Measurements from ENCODE around the gene CASP2.
A peak's percentile ranks its signal among the peaks of the same experiment; 100 is the strongest.
"Not testable (repeated sequence)": the region's sequence is repeated elsewhere in the genome, so short reads cannot be mapped to it uniquely, and the experiment has no call there.

The CASP2 gene

DNA sequence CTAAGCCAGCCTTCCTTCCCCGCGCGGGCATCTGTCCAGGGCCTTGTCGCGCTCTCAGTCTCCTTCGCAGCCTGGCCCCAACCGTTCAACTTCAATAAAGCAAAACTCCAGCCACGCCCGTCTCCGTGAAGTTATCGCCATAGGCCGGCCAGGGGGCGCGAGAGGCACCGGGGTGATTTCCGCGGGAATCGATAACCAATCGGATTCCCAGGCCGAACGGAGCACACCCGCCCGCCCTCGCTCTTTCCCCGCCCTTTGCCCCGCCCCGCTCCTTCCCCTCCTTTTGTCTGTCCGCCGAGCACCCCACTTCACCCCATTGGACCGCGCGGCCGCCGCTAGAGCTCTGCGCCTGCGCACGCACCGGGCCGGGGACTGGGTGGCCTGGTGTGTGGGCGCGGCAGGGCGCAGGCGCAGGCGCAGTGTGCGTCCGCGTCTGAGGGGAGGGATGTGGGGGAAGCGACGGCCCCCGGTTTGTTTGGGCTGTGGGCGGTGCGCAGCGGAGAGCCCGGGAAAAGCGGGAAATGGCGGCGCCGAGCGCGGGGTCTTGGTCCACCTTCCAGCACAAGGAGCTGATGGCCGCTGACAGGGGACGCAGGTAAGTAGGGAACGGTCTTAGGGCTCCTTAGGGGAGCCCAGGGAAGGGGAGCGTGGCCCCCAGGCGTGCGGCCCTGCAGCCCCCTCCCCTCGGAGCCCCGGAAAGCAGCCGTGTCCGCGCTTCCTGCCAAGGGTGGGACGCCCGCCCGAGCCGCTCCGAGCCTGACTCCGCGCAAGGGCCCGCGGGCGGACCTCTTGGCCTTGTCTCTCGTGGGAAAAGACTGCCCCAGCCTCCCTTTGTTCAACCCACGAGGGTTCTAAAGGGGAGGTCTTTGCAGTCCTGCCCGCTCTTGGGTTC is at the start of gene CASP2:
CASP2 (plus strand) TSS at position 417 of the 892 bp plus-strand sequence; CDS start at position 522, 105 bp downstream.
- peak; percentile 98 to 99 for DNase-seq

DNA sequence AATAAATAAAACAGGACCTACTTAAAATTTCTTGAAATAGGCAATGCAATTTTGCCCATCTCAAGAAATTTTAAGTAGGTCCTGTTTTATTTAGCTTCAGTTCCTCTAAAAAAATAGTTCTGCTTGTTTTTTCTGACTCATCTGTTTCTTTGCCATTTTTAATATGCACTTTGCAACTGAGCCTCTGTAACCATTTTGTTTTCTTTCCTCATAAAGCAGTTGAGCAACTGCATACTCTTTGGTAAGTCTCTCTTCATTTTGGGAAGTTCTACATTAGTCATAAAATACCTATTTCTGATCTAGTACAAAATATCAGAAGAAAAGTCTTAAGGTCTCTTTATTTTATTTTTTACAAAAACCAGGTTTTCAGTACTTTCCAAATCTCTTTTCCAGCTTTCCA is 48.3 kb upstream of the CASP2 start:
- no peak for DNase-seq

DNA sequence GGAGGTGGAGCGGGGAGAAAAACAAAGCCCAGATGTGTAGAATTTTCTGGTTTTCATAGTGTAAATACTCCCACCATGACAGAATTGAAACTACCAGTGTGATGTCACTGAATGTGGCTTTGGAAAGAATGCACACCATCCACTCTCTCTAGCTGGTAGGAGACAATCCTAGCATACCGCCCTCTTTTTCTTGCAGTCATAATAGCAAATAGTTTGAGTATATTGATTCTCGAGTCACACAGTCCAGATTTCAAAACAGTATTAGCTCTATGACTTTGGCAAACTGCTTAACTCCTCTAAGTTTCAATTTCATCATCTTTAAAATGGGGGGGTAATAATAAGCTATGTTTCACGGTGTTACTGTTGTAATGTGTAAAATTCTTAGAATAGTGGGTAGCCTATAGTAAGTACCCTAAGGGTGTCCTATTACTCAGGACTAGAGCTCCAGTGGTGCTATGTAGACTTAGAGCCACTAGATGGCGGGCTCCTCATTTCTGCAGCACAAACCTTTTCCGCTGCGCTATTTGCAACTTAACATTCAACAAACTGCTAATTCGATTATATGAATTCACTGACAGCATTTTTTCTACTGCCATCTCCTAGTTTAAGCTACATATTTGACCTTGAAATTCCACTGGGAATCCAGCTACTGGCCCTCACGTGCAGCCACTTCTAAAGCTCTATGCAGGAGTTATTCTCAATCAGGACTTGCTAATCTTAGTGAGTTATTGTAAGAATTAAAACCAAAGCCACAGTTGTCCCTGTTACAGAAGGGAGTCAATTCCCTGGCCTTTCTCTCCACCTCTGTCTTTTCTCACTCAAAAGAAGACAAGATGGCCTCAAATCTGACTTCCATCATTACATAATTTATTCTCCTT is 47.6 kb upstream of the CASP2 start:
- peak; percentile 50 to 71 for DNase-seq

GRCh38 chr7:143242306-143242705 is 45.8 kb upstream of the CASP2 start:
- DNase-seq = no peak

GRCh38 chr7:143243111-143243510 is 45.0 kb upstream of the CASP2 start:
- no peak for DNase-seq

- DNase-seq = no peak
Measured at GRCh38 chr7:143243614-143244013, 44.5 kb upstream of the CASP2 start.

- DNase-seq = no peak
Measured at GRCh38 chr7:143244321-143244720, 43.8 kb upstream of the CASP2 start.

- no peak for DNase-seq
Measured at GRCh38 chr7:143245123-143245522, 43.0 kb upstream of the CASP2 start.

DNA sequence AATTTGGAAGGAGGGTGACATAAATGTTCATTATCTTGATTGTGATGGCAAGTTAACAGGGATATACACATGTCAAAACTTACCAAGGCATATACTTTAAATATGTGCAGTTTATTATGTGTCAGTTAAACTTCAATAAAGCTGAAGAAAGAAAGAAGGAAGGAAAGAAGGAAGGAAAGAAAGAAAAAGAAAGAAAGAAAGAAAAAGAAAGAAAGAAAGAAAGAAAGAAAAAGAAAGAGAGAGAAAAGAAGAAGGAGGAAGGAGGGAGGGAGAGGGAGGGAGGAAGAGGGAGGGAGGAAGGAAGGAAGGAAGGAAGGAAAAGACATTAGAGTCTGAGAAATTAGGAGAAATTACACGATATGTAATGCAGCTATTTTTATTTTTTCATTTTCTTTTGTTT is 40.8 kb upstream of the CASP2 start:
- no peak for DNase-seq

DNA sequence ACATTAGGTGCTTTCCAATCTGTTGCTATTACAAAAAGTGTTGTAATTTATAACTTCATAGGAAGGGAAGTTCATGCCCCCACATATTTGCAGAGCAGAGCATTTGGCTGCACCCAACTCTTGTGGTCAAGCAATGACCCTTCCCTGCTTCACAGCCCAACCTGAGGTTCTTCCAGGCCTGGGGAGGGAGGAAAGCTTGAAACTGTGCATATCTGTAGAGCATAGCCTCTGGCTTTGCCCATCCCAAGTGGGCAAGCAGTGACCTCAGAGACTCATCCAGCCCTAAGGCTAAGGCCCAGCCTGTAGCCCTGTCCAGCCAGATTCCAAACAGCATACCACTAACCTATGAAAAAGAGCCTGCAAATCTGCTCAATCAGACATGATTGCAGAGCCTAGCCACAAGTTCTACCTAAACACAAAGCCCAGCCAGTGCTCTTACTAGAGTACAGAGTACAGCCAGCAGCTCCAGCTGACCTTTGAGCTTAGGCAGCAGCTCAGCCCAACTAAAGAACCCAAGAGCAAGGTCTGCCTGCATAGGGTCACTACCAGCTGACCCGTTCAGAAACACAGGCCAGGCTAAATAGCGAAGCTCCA is 39.3 kb upstream of the CASP2 start:
- DNase-seq = no peak

GRCh38 chr7:143250199-143250598 is 38.0 kb upstream of the CASP2 start:
- no peak for DNase-seq

- DNase-seq = no peak
Measured at GRCh38 chr7:143250822-143251221, 37.3 kb upstream of the CASP2 start.

DNA sequence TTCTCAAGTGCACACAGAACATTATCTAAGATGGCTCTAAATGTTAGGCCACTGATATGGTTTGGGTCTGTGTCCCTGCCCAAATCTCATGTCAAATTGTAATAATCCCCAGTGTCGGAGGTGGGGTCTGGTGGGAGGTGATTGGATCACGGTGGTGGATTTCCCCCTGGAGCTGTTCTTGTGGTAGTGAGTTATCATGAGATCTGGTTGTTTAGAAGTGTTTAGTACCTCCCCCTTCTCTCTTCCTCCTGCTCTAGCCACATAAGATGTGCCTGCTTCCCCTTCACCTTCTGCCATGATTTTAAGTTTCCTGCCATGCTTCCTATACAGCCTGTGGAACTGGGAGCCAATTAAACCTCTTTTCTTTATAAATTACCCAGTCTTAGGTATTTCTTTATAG is 36.1 kb upstream of the CASP2 start:
- DNase-seq = no peak

GRCh38 chr7:143255564-143255963 is 32.6 kb upstream of the CASP2 start:
- DNase-seq = no peak

DNA sequence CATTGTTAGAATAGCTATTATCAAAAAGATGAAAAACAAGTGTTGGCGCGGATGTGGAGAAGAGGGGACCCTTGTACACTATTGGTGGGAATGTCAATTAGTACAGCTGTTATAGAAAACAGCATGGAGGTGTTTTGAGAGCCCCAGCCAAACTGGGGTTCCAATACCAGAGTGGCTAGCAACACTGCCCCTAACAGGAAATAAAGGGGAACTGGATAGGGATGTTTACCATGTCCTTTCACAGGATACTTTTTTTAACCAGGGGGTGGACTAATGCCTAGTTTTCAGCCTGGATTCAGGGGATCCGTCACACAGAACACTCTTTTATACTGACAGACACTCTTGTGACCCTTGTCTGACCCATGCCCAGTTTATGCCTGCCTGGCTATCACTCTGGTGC is 31.8 kb upstream of the CASP2 start:
- DNase-seq = no peak

- no peak for DNase-seq
Measured at GRCh38 chr7:143256932-143257331, 31.2 kb upstream of the CASP2 start.

DNA sequence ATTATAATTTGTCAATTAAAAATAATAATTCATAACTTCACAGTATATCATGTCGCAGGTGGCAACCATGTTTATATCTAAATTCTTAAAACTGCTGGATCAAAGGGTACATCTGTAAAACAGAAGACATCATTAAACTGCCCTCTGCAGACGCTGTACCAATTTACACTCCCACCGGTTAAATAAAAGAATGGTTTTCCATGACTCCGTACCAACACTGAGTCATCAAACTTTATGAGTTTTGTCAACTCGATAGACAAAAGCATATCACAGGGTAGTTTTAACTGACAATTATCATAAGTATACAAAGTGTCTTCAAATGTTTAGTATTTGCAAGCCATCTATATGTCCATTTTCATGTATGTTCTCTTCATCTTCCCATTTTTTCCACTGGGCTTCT is 30.6 kb upstream of the CASP2 start:
- DNase-seq = no peak

- no peak for DNase-seq
Measured at GRCh38 chr7:143258831-143259230, 29.3 kb upstream of the CASP2 start.

- DNase-seq = no peak
Measured at GRCh38 chr7:143259765-143260164, 28.4 kb upstream of the CASP2 start.

- no peak for DNase-seq
Measured at GRCh38 chr7:143261901-143262300, 26.2 kb upstream of the CASP2 start.

DNA sequence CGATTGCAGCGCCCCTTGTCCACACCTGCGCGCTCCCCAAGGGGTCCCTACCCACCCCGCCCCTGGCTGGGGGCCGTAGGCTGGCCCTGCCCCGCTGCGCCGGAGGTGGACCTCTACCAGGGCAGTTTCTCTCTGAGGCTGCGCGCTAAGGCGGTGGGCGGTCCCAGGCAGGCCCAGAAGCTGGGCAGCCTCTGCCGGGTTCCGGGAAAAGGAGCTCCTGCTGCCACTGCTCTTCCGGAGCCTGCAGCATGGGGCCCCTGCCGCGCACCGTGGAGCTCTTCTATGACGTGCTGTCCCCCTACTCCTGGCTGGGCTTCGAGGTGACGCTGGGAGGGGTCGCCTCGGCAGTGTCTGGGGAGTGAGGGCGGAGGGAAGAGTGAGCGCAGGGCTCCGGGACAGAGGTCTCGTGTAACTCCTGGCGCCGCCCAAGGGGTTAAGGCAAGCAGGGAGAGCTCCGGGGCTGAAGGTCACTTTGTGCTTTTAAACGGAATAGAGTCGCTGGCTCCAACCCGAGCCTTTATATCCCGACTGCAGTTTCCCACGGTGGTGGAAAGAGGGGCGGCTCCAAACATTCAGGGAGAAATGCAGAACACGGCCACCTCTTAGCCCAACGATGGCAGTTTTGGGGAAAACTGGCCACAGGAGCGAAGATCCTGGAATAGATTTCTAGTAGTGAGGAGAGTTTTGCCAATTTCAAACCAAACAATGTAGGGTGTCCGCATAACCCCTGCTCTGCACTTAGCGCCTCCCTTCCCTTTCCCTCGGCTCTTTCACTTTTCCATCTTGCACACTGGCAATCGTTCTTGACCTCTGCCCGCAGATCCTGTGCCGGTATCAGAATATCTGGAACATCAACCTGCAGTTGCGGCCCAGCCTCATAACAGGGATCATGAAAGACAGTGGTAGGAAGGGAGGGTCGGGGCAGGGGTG is 24.6 kb upstream of the CASP2 start, which contains the start of gene GSTK1:
GSTK1 (plus strand) TSS at position 176 of the 930 bp plus-strand sequence; CDS start at position 249, 73 bp downstream.
- peak; percentile 81 to 82 for DNase-seq

GRCh38 chr7:143264196-143264568 is 24.0 kb upstream of the CASP2 start:
- not testable (repeated sequence) for DNase-seq

Data from stimulated activated CD4-positive, alpha-beta T cell treated with anti-CD3 and anti-CD28 coated beads, Interleukin-4, amount 100 ng/mL, for 4 hours (primary cell).